ENCODE data around the gene CEP89.
"Not testable (repeated sequence)": the region's sequence is repeated elsewhere in the genome, so short reads cannot be mapped to it uniquely, and the experiment has no call there.

GRCh38 chr19:33003424-33004024 lies 31.8 kb upstream of the CEP89 start:
- TF ChIP-seq CTCF (IDR thresholded peaks at IDR 0.05; ENCODE audit: low read length); EZH2 (IDR thresholded peaks at IDR 0.05; ENCODE audit: borderline replicate concordance, low read length): not testable (repeated sequence)
